Lower lobe of right lung (tissue), 2 donors: Measurements from ENCODE around the gene CCT5. TPM values are rescaled to one million over a fixed set of nuclear protein-coding genes. Genes with fewer than 3 reads are reported as not detected.

Experiments
- ATAC-seq, 2 donors: fragments of 200-7000 bp; cut with Tn5 transposase; one replicate each; pipeline ENCODE4 v1.9.1; 2020 to 2022; ENCODE audit warnings: mild to moderate bottlenecking in 2 of 2, moderate library complexity in 2 of 2
- DNase-seq: peaks from one replicate; pipeline ENCODE4 v3.0.0-alpha.2; 2020
- H3K27ac ChIP-seq: fragments of 200-600 bp; one replicate; pipeline ENCODE4 v1.8.0; 2022
- H3K27me3 ChIP-seq: fragments of 200-600 bp; one replicate; pipeline ENCODE4 v1.8.0; 2022; ENCODE audit warnings: low read depth
- H3K36me3 ChIP-seq: fragments of 200-600 bp; one replicate; pipeline ENCODE4 v1.8.0; 2022; ENCODE audit warnings: mild to moderate bottlenecking
- H3K4me1 ChIP-seq: fragments of 200-600 bp; one replicate; pipeline ENCODE4 v1.8.0; 2022
- H3K4me3 ChIP-seq: fragments of 200-600 bp; one replicate; pipeline ENCODE4 v1.8.0; 2022; ENCODE audit warnings: mild to moderate bottlenecking
- H3K9me3 ChIP-seq: fragments of 200-600 bp; one replicate; pipeline ENCODE4 v1.8.0; 2022
- intact Hi-C: fragments of 100-400 bp; cut with DNase I; formaldehyde crosslinking; loops from one replicate; pipeline ENCODE4 v1.11.0; 2022
- long read RNA-seq: library from polyadenylated mRNA; unstranded; transcript quantifications from one replicate; pipeline ENCODE4 v2.0.0, GENCODE V29; 2021
- total RNA-seq: library from RNA; stranded (reverse); fragmentation: NEBNext Ultra II Directional; extraction: Animal tissue kit (Norgen Biotek cat#: 25700); gene quantifications from one replicate; pipeline ENCODE4 v1.2.1, GENCODE V29; 2021
- TF ChIP-seq, protein P1 (sequence below): fragments of 200-600 bp; IDR thresholded peaks from one replicate; pipeline ENCODE4 v1.8.0; 2022; ENCODE audit warnings: antibody characterized with exemption, mild to moderate bottlenecking
- donor health status: DM: no; HTN: yes; CAD: no; lungs with severe emphysema.

CCT5 gene
- 116 TPM for total RNA-seq
- long read RNA-seq, transcript CCT5-201 (11 exons, 3,675 nt), result major isoform, 298 of 320 reads
- long read RNA-seq, partial matches to known transcripts, result 10 of 320 reads
- long read RNA-seq, other reads (novel, unspliced or antisense), result 12 of 320 reads

DNA sequence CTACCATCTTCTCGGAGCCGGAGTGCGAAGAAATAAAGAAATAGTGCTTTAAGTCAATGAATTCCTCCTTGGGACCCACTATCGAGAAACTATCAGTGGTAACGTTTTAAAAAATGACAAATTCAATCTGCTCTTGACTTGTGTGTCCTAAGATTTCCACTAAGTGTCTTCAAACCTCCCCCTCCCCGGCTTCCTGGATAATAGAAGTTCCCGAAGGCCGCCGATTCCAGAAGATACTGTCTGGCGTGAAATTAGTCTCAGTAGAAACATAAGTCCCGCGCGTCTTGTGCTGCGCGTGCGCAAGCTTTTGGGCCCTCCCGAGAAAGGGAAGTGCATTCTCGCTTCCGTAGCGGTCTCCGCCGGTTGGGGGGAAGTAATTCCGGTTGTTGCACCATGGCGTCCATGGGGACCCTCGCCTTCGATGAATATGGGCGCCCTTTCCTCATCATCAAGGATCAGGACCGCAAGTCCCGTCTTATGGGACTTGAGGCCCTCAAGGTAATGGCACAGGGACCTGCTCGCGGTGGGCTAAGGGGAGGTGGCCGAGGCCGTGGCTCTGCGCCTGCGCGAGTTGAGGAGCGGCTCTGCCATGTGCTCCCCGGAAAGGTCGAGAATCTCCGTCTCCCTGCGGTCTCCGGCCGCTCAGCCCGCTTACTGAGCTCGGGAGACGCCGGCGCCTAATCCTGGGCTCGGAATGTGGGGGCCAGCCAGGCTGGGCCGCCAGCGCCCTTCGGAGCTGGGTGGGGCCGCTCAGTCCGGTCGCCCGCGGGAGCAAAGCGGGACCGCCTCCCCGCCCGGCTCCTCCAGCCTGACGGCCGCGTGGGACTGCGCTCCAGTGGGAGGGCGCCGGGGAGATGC, at the start of gene CCT5:
Gene CCT5 (plus strand): TSS at position 333 of the 858 bp plus-strand sequence. CDS start 61 bp downstream, at position 394.
- H3K36me3 ChIP-seq, result peaks cover 28% of the 10 kb centered on the region
- no peaks in the 10 kb centered on the region for H3K27me3 ChIP-seq
- ATAC-seq, result peak; percentile 95 to 96

DNA sequence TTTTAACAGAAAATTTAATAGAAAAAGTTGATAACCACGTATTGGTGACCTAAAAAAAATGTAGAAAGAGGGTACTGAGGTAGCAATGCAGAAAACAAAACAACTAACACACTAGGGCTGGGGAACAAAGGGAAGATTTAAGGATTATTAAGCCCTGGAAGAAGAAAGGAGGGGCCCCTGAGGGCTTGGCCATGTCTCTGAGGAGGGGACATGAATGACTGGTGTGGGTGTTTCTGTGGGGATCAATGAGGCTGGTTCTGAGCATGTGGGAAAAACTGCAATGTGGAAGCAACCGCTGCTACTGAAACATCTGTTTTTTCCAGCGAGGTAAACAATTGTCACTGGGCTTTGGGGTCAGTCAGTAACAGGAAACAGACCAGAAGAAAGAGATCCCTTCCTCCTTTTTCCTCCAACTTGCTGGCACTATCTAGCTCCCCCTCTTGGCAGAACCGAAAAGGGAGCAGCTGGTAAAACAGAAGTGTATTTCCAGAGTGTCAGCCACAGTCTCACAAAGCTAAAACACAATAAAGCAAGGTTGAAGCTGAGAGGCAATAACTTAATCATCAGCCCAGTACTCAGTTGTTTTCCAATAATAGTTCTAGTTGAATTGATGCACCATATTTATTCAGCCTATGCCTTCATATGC, 48.7 kb upstream of the CCT5 start:
- DNase-seq, result no peak
- TF ChIP-seq, protein P1, sequence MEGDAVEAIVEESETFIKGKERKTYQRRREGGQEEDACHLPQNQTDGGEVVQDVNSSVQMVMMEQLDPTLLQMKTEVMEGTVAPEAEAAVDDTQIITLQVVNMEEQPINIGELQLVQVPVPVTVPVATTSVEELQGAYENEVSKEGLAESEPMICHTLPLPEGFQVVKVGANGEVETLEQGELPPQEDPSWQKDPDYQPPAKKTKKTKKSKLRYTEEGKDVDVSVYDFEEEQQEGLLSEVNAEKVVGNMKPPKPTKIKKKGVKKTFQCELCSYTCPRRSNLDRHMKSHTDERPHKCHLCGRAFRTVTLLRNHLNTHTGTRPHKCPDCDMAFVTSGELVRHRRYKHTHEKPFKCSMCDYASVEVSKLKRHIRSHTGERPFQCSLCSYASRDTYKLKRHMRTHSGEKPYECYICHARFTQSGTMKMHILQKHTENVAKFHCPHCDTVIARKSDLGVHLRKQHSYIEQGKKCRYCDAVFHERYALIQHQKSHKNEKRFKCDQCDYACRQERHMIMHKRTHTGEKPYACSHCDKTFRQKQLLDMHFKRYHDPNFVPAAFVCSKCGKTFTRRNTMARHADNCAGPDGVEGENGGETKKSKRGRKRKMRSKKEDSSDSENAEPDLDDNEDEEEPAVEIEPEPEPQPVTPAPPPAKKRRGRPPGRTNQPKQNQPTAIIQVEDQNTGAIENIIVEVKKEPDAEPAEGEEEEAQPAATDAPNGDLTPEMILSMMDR, result peak; percentile 33
- H3K4me3 ChIP-seq, result no peak overlapping the region

More for the DNA sequence above, at the start of gene CCT5:
- TF ChIP-seq, protein P1, result no peak
- H3K4me1 ChIP-seq, result peaks cover 38% of the 10 kb centered on the region
- intact Hi-C loops, result no loop called here
- no peaks in the 10 kb centered on the region for H3K9me3 ChIP-seq
- peak within 1 kb of the TSS; percentile 94 for H3K27ac ChIP-seq
- DNase-seq, result peak; percentile 92
- peak within 1 kb of the TSS; percentile 96 for H3K4me3 ChIP-seq

DNA sequence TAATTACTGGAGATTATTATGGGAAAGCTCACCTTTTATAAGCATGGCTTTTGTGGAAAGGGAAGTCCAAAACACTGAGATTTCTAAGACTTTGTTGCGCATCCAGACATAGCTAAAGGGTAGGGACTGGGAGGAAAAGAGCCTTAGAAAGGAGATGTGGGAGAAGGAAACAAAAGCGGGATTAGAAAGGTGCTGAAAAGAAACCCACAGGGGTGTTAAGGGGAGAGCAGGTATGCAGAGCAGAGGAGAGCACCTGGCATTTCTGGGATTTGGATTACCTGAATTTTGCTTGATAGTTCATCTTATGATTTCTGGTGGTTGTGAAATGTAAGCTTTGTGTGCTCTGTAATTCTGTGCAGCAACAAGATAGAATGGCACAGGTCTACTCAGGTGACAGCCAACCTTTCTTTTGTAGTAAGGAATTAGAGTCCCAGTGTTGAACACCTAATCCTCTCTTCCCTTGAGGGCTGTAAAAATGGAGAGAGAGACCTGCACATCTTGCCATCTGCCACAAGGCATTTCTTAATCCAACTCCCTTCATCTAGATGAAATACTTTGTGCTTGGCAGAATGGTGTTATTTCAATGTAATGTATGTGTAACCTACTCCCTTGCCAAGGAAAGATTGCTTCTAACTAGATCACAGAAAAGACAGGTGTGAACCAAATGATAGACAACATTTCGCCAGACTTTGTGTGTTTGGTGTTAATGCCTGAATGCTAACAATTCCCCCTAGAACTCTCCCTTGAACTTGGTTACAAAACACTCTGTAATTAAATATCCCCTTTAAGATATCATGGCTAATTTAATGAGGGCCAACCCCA, 47.8 kb upstream of the CCT5 start:
- no peak overlapping the region for H3K27ac ChIP-seq
- H3K4me1 ChIP-seq, result no peaks in the 10 kb centered on the region
- TF ChIP-seq, protein P1, result no peak
- no peak overlapping the region for H3K4me3 ChIP-seq
- intact Hi-C loops, result no loop called here
- H3K36me3 ChIP-seq, result no peaks in the 10 kb centered on the region
- H3K27me3 ChIP-seq, result no peaks in the 10 kb centered on the region
- ATAC-seq (no peak), DNase-seq (no peak)
- peaks cover 11% of the 10 kb centered on the region for H3K9me3 ChIP-seq

More for the DNA sequence above, 48.7 kb upstream of the CCT5 start:
- Histone ChIP-seq H3K9me3 (peaks cover 12% of the 10 kb centered on the region), H3K27me3 (no peaks in the 10 kb centered on the region), H3K27ac (no peak overlapping the region), H3K36me3 (no peaks in the 10 kb centered on the region), H3K4me1 (no peaks in the 10 kb centered on the region)
- no peak for ATAC-seq
- intact Hi-C loops, result no loop called here

DNA sequence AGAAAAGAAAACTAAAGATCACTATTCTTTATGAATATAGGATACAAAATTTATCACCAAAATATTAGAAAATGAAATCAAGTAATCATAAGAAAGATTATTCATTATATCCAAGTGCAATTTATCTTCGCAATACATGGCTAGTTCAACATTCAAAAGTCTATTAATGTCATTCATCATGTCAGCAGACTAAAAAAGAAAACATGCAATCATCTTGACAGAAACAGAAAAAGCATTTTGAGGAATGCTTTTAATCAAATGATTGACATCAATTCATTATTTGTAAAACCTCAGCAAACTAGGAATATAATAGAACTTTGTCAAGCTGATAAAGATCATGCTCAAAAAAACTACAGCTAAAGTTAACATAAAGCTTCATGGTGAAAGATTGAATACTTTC, 41.1 kb upstream of the CCT5 start:
- ATAC-seq, result no peak
- H3K27ac ChIP-seq, result no peak overlapping the region
- H3K9me3 ChIP-seq, result no peaks in the 10 kb centered on the region
- no peaks in the 10 kb centered on the region for H3K27me3 ChIP-seq
- TF ChIP-seq, protein P1, result no peak
- intact Hi-C loops, result no loop called here
- no peaks in the 10 kb centered on the region for H3K4me1 ChIP-seq
- H3K36me3 ChIP-seq, result no peaks in the 10 kb centered on the region
- no peak for DNase-seq
- no peak overlapping the region for H3K4me3 ChIP-seq

DNA sequence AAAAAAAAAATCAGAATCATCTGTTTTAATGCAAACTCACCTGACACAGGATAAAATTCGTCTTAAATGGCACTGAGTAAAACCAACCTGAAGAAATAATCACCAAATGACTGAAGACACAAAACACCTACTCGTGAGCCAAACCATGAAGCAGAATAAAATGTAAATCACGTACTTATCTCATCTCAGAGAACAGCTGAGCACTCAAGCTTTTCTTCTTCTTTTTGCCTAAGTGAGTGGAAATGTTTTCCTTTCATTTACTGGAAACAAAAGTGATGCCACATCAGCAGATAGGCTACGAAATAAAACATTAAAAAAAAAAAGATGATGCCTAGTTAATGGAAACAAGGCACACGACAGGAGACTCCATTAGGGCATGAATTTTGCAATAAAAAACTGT, 36.8 kb upstream of the CCT5 start:
- TF ChIP-seq, protein P1, result no peak
- DNase-seq (no peak), ATAC-seq (no peak)
- H3K27ac ChIP-seq, result no peak overlapping the region
- no peaks in the 10 kb centered on the region for H3K27me3 ChIP-seq
- H3K36me3 ChIP-seq, result no peaks in the 10 kb centered on the region
- intact Hi-C loops, result no loop called here
- no peaks in the 10 kb centered on the region for H3K9me3 ChIP-seq
- H3K4me3 ChIP-seq, result no peak overlapping the region
- H3K4me1 ChIP-seq, result no peaks in the 10 kb centered on the region
